Ishikawa (cell line): ENCODE data around the gene GTPBP3.

Source experiments
- TAF1 ChIP-seq: IDR thresholded peaks from 2 replicates; pipeline ENCODE4 v1.6.1; 2012; ENCODE audit warnings: low read depth, mild to moderate bottlenecking
- YY1 ChIP-seq: IDR thresholded peaks from 2 replicates; pipeline ENCODE4 v1.6.1; 2012; ENCODE audit warnings: low read depth

DNA sequence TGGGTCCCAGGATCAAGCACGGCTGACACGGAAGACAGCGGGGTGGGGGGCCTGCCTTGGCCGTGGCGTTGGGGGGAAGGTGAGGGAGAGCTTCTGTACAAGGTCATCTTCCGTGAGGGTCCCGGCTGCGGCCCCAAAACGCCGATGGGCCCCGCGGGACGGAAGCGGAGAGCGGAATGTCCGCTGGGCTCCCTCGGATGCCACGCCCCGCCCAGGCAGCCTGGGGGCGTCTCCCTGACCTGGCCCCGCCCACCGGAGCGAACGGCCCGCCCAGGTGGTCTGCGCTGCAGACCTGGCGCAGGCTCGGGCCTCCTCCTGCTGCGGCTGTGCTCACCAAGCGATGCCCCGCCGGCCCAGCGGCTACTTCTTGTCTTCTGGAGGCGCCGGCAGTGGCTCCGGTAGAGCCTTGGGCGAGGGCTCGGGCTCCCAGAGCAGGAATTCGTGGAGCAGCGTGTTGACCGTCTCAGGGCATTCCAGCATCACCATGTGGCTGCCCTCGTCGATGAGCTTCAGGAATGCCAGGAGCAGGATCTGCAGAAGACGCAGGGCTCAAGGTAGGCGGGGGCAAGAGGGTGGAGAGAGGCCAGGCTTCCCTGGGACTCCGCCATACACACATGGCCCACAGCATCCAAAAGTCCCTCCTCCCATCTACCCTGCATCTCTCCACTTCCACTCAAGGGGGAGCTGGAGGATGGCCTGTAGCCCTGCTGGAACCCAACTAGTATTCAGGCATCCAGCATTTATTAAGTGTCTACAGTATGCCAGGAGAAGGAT is 44.9 kb upstream of the GTPBP3 start:
- TF ChIP-seq TAF1 = peak; percentile 63; the same call in 1 of the 2 replicates
- peak; percentile 55 for TF ChIP-seq YY1
